Measurements from ENCODE around the gene CDKN1A.

DNA sequence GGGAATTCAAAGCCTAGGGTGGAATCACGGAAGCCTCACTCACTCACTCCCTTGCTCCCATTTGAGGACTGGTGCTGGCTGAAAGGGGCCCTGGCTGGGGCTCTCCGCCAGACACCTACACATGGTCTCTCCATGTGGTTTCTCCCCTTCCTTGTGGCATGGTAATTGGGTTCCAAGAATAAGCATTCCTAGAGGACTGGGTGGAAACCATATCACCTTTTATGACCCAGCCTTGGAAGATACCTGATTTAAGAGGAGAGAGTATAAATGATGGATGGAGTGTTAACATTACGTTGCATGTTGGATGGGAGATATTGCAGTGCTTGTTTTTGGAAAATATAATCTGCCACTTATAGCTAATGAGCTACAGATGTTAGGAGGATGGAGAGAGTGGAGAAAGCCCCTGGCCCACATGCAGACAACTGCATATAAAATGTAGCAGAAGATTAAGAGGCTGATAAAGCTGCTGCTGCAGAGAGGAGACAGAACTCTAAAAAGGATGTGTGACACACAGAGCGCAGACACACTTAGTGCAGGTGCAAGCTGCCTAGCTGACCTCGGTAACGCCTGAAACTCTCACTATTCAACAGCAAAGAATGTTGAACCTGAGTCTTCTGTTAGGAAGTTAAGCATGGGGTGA lies 23.3 kb upstream of the CDKN1A start:
- TF ChIP-seq, protein P1, sequence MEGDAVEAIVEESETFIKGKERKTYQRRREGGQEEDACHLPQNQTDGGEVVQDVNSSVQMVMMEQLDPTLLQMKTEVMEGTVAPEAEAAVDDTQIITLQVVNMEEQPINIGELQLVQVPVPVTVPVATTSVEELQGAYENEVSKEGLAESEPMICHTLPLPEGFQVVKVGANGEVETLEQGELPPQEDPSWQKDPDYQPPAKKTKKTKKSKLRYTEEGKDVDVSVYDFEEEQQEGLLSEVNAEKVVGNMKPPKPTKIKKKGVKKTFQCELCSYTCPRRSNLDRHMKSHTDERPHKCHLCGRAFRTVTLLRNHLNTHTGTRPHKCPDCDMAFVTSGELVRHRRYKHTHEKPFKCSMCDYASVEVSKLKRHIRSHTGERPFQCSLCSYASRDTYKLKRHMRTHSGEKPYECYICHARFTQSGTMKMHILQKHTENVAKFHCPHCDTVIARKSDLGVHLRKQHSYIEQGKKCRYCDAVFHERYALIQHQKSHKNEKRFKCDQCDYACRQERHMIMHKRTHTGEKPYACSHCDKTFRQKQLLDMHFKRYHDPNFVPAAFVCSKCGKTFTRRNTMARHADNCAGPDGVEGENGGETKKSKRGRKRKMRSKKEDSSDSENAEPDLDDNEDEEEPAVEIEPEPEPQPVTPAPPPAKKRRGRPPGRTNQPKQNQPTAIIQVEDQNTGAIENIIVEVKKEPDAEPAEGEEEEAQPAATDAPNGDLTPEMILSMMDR (IDR thresholded peaks at IDR 0.05), result no peak
- TF ChIP-seq POLR2AphosphoS5 (IDR thresholded peaks at IDR 0.05) (no peak), POLR2A (IDR thresholded peaks at IDR 0.05) (no peak), EP300 (IDR thresholded peaks at IDR 0.05) (no peak)
